Central memory CD8-positive, alpha-beta T cell (primary cell): ENCODE data around the gene TGM3.
"Not testable (repeated sequence)": the region's sequence is repeated elsewhere in the genome, so short reads cannot be mapped to it uniquely, and the experiment has no call there.

Experiments used
- ATAC-seq: fragments of 150-1000 bp; cut with Tn5 transposase; replicated peaks from 2 replicates; pipeline ENCODE4 v1.10.0; 2022; ENCODE audit warnings: mild to moderate bottlenecking, moderate FRiP score, moderate number of reproducible peaks; ENCODE audit not compliant: poor library complexity, severe bottlenecking; ENCODE audit errors: extremely low read depth
- DNase-seq, 2 donors: peaks; one replicate each; pipeline ENCODE4 v3.0.0; 2021; ENCODE audit warnings: low spot score in 2 of 2
- H3K27ac Mint-ChIP-seq: one replicate; pipeline ENCODE4 v1.8.0; 2022; ENCODE audit warnings: low read depth, mild to moderate bottlenecking, moderate library complexity, mixed read lengths
- H3K27me3 Mint-ChIP-seq: one replicate; pipeline ENCODE4 v1.8.0; 2022; ENCODE audit warnings: mixed read lengths
- H3K36me3 Mint-ChIP-seq: one replicate; pipeline ENCODE4 v1.8.0; 2022; ENCODE audit warnings: mild to moderate bottlenecking, moderate library complexity, mixed read lengths; ENCODE audit not compliant: insufficient read depth
- H3K4me1 Mint-ChIP-seq: one replicate; pipeline ENCODE4 v1.8.0; 2022; ENCODE audit warnings: mixed read lengths
- H3K4me3 Mint-ChIP-seq: one replicate; pipeline ENCODE4 v1.8.0; 2022; ENCODE audit warnings: mild to moderate bottlenecking, moderate library complexity, mixed read lengths
- H3K9me3 Mint-ChIP-seq: one replicate; pipeline ENCODE4 v1.8.0; 2022; ENCODE audit warnings: mixed read lengths

The TGM3 gene

GRCh38 chr20:2264621-2265374 lies 31.0 kb upstream of the TGM3 start:
- H3K4me3 Mint-ChIP-seq, H3K27ac Mint-ChIP-seq, ATAC-seq, DNase-seq, H3K9me3 Mint-ChIP-seq, H3K4me1 Mint-ChIP-seq, H3K36me3 Mint-ChIP-seq: not testable (repeated sequence)
- H3K27me3 Mint-ChIP-seq, result peaks cover 61% of the 10 kb centered on the region

- DNase-seq (no peak), ATAC-seq (no peak)
- Mint-ChIP-seq H3K36me3 (no peaks in the 10 kb centered on the region), H3K4me1 (no peaks in the 10 kb centered on the region), H3K27ac (no peak overlapping the region), H3K27me3 (peaks cover 52% of the 10 kb centered on the region), H3K9me3 (no peaks in the 10 kb centered on the region), H3K4me3 (no peak overlapping the region)
Observed at GRCh38 chr20:2273634-2274302, 22.0 kb upstream of the TGM3 start.

GRCh38 chr20:2276015-2276414 lies 19.8 kb upstream of the TGM3 start:
- ATAC-seq, result no peak
- Mint-ChIP-seq H3K4me1 (no peaks in the 10 kb centered on the region), H3K9me3 (no peaks in the 10 kb centered on the region), H3K27ac (no peak overlapping the region), H3K27me3 (peaks cover 55% of the 10 kb centered on the region), H3K36me3 (no peaks in the 10 kb centered on the region), H3K4me3 (no peak overlapping the region)
- DNase-seq, result no peak

GRCh38 chr20:2279253-2279779 lies 16.5 kb upstream of the TGM3 start:
- Mint-ChIP-seq H3K4me1 (no peaks in the 10 kb centered on the region), H3K27me3 (peaks cover 55% of the 10 kb centered on the region), H3K27ac (no peak overlapping the region), H3K9me3 (no peaks in the 10 kb centered on the region), H3K36me3 (no peaks in the 10 kb centered on the region), H3K4me3 (no peak overlapping the region)
- DNase-seq (no peak), ATAC-seq (no peak)

- Mint-ChIP-seq H3K4me1 (no peaks in the 10 kb centered on the region), H3K9me3 (no peaks in the 10 kb centered on the region), H3K27me3 (peaks cover 55% of the 10 kb centered on the region), H3K27ac (no peak overlapping the region), H3K4me3 (no peak overlapping the region), H3K36me3 (no peaks in the 10 kb centered on the region)
- no peak for ATAC-seq
- DNase-seq, result no peak
Observed at GRCh38 chr20:2280082-2280481, 15.7 kb upstream of the TGM3 start.

- no peak overlapping the region for H3K4me3 Mint-ChIP-seq
- ATAC-seq, result no peak
- H3K27ac Mint-ChIP-seq, result no peak overlapping the region
Observed at GRCh38 chr20:2281563-2281962, 14.2 kb upstream of the TGM3 start.

GRCh38 chr20:2282181-2282580 lies 13.6 kb upstream of the TGM3 start:
- H3K9me3 Mint-ChIP-seq, result no peaks in the 10 kb centered on the region
- H3K4me3 Mint-ChIP-seq, result no peak overlapping the region
- H3K27me3 Mint-ChIP-seq, result peaks cover 37% of the 10 kb centered on the region
- DNase-seq (no peak), ATAC-seq (no peak)
- no peak overlapping the region for H3K27ac Mint-ChIP-seq
- no peaks in the 10 kb centered on the region for H3K36me3 Mint-ChIP-seq
- no peaks in the 10 kb centered on the region for H3K4me1 Mint-ChIP-seq

More at GRCh38 chr20:2281563-2281962, 14.2 kb upstream of the TGM3 start:
- Mint-ChIP-seq H3K27me3 (peaks cover 43% of the 10 kb centered on the region), H3K36me3 (no peaks in the 10 kb centered on the region), H3K4me1 (no peaks in the 10 kb centered on the region), H3K9me3 (no peaks in the 10 kb centered on the region)
- no peak for DNase-seq

GRCh38 chr20:2283706-2284423 lies 11.9 kb upstream of the TGM3 start:
- no peak for ATAC-seq
- Mint-ChIP-seq H3K4me1 (no peaks in the 10 kb centered on the region), H3K9me3 (no peaks in the 10 kb centered on the region), H3K36me3 (no peaks in the 10 kb centered on the region), H3K27ac (no peak overlapping the region), H3K4me3 (no peak overlapping the region), H3K27me3 (peaks cover 20% of the 10 kb centered on the region)
- DNase-seq, result no peak

- no peak overlapping the region for H3K4me3 Mint-ChIP-seq
- H3K27ac Mint-ChIP-seq, result no peak overlapping the region
- peaks cover 23% of the 10 kb centered on the region for H3K27me3 Mint-ChIP-seq
- no peaks in the 10 kb centered on the region for H3K9me3 Mint-ChIP-seq
- DNase-seq, result no peak
- H3K4me1 Mint-ChIP-seq, result no peaks in the 10 kb centered on the region
- no peaks in the 10 kb centered on the region for H3K36me3 Mint-ChIP-seq
- ATAC-seq, result no peak
Observed at GRCh38 chr20:2285193-2285592, 10.6 kb upstream of the TGM3 start.

- Mint-ChIP-seq H3K9me3 (no peaks in the 10 kb centered on the region), H3K4me3 (no peak overlapping the region), H3K27me3 (peaks cover 27% of the 10 kb centered on the region), H3K4me1 (no peaks in the 10 kb centered on the region), H3K36me3 (no peaks in the 10 kb centered on the region), H3K27ac (no peak overlapping the region)
- ATAC-seq, result no peak
- no peak for DNase-seq
Observed at GRCh38 chr20:2285613-2286012, 10.2 kb upstream of the TGM3 start.

GRCh38 chr20:2287504-2287903 lies 8.3 kb upstream of the TGM3 start:
- DNase-seq, result no peak
- Mint-ChIP-seq H3K9me3 (no peaks in the 10 kb centered on the region), H3K4me1 (no peaks in the 10 kb centered on the region), H3K36me3 (no peaks in the 10 kb centered on the region), H3K4me3 (no peak overlapping the region), H3K27me3 (peaks cover 25% of the 10 kb centered on the region), H3K27ac (no peak overlapping the region)
- no peak for ATAC-seq

- no peak overlapping the region for H3K27ac Mint-ChIP-seq
- H3K36me3 Mint-ChIP-seq, result no peaks in the 10 kb centered on the region
- ATAC-seq (no peak), DNase-seq (no peak)
- no peaks in the 10 kb centered on the region for H3K4me1 Mint-ChIP-seq
- H3K4me3 Mint-ChIP-seq, result no peak overlapping the region
- no peaks in the 10 kb centered on the region for H3K9me3 Mint-ChIP-seq
- H3K27me3 Mint-ChIP-seq, result peaks cover 33% of the 10 kb centered on the region
Observed at GRCh38 chr20:2289475-2289874, 6.3 kb upstream of the TGM3 start.
